Endothelial cell of umbilical vein (primary cell): ENCODE results near the gene RPP25. TPM values are rescaled to one million over a fixed set of nuclear protein-coding genes. Genes with fewer than 3 reads are reported as not detected.

ENCODE experiments used
- BruUV-seq: library from RNA; stranded (reverse); fragments of 400-500 nt; replicated peaks from 2 replicates; lab custom pipeline; 2021; lab: Mats Ljungman, UMichigan
- CTCF ChIA-PET: fragments of 300-600, 350-600 bp; sonication (Branson Sonifier 250); formaldehyde crosslinking; loops from one replicate; lab custom pipeline; 2021; ENCODE audit warnings: antibody characterized with exemption, inconsistent platforms; lab: Charles Lee
- POLR2A ChIA-PET: fragments of 300-600, 350-600 bp; sonication (Branson Sonifier 250); formaldehyde crosslinking; loops from one replicate; lab custom pipeline; 2021; ENCODE audit warnings: antibody characterized with exemption, inconsistent platforms; lab: Charles Lee
- DNase-seq: peaks from one replicate; pipeline ENCODE4 v3.0.0-alpha.2; 2011; ENCODE audit warnings: low read depth, low spot score
- FAIRE-seq: peaks from 2 replicates; lab custom pipeline; 2011; peaks lifted over from hg19 to GRCh38; lab: Jason Lieb, UNC
- H2AFZ ChIP-seq: 2 replicates; pipeline ENCODE4 v1.6.0; 2012; ENCODE audit warnings: low read depth, low read length, control low read depth, inconsistent platforms
- H3K27ac ChIP-seq: 2 replicates; pipeline ENCODE4 v1.5.1; 2011; ENCODE audit warnings: low read depth, mild to moderate bottlenecking, control low read depth, low read length, moderate library complexity; ENCODE audit not compliant: insufficient read depth
- H3K27me3 ChIP-seq, 2 experiments: 2 replicates each; pipeline versions ENCODE4 v1.6.0 to v1.6.1; 2011; ENCODE audit warnings: low read length in 2 of 2, mixed read lengths in 1 of 2; ENCODE audit not compliant: control insufficient read depth in 2 of 2, insufficient read depth in 2 of 2
- H3K36me3 ChIP-seq, 2 experiments: 2 replicates in 1 of 2; 3 replicates in 1 of 2; pipeline ENCODE4 v1.5.1; 2011; ENCODE audit warnings: low read length in 2 of 2, mild to moderate bottlenecking in 1 of 2, moderate library complexity in 1 of 2; ENCODE audit not compliant: control insufficient read depth in 2 of 2, insufficient read depth in 2 of 2; ENCODE audit errors: extremely low read depth in 1 of 2
- H3K4me1 ChIP-seq: 3 replicates; pipeline ENCODE4 v1.5.1; 2011; ENCODE audit warnings: mild to moderate bottlenecking, low read length; ENCODE audit not compliant: control insufficient read depth, insufficient read depth; ENCODE audit errors: extremely low read depth
- H3K4me2 ChIP-seq: 2 replicates; pipeline ENCODE4 v1.6.1; 2011; ENCODE audit warnings: low read length, control low read depth, mixed read lengths; ENCODE audit not compliant: insufficient read depth
- H3K4me3 ChIP-seq, 3 experiments: fragments of 200-600 bp in 1 of 3; sonication (generic), shearing (Covaris generic) in 1 of 3; replicated peaks in 1 of 3; 2 replicates each; pipeline ENCODE4 v1.5.1; 2011 to 2016; ENCODE audit warnings: control low read depth in 3 of 3, low read length in 3 of 3, mild to moderate bottlenecking in 2 of 3, inconsistent platforms in 1 of 3, low read depth in 1 of 3, moderate library complexity in 1 of 3; ENCODE audit not compliant: insufficient read depth in 1 of 3
- H3K79me2 ChIP-seq: 2 replicates; pipeline ENCODE4 v1.6.0; 2012; ENCODE audit warnings: low read length, inconsistent platforms; ENCODE audit not compliant: control insufficient read depth, insufficient read depth
- H3K9ac ChIP-seq: replicated peaks from 2 replicates; pipeline ENCODE3; 2011; ENCODE audit warnings: low read length, control low read depth; ENCODE audit not compliant: insufficient read depth; ENCODE audit errors: extremely low read depth
- H3K9me1 ChIP-seq: replicated peaks from 3 replicates; pipeline ENCODE4 v1.6.0; 2011; ENCODE audit warnings: mild to moderate bottlenecking, low read length; ENCODE audit not compliant: control insufficient read depth, insufficient read depth; ENCODE audit errors: extremely low read depth
- H3K9me3 ChIP-seq: replicated peaks from 2 replicates; pipeline ENCODE4 v1.5.1; 2012; ENCODE audit warnings: low read length, inconsistent platforms; ENCODE audit not compliant: control insufficient read depth, insufficient read depth
- H4K20me1 ChIP-seq: replicated peaks from 2 replicates; pipeline ENCODE3; 2011; ENCODE audit warnings: mild to moderate bottlenecking, low read length; ENCODE audit not compliant: control insufficient read depth, insufficient read depth; ENCODE audit errors: extremely low read depth
- CTCF ChIP-seq, 2 donors: IDR thresholded peaks; 1 replicate in 1 of 2; 2 replicates in 1 of 2; pipeline ENCODE4 v1.5.1; 2011; ENCODE audit warnings: low read length in 2 of 2, mild to moderate bottlenecking in 2 of 2, moderate library complexity in 2 of 2, control low read depth in 1 of 2, inconsistent platforms in 1 of 2, low read depth in 1 of 2; ENCODE audit not compliant: insufficient read depth in 1 of 2; ENCODE audit errors: extremely low read depth in 1 of 2
- EZH2 ChIP-seq: IDR thresholded peaks from 2 replicates; pipeline ENCODE4 v1.6.1; 2012; ENCODE audit warnings: borderline replicate concordance, low read depth, mild to moderate bottlenecking, moderate library complexity, low read length, inconsistent platforms; ENCODE audit not compliant: severe bottlenecking
- FOS ChIP-seq: IDR thresholded peaks from 2 replicates; pipeline ENCODE4 v1.6.1; 2011; ENCODE audit warnings: mild to moderate bottlenecking, low read length, moderate library complexity, borderline replicate concordance; ENCODE audit not compliant: insufficient read depth
- GATA2 ChIP-seq: IDR thresholded peaks from 2 replicates; pipeline ENCODE4 v1.7.0; 2011; ENCODE audit warnings: low read depth, mild to moderate bottlenecking, moderate library complexity, mixed read lengths, low read length; ENCODE audit not compliant: insufficient read length, insufficient read depth
- JUN ChIP-seq: IDR thresholded peaks from 2 replicates; pipeline ENCODE4 v1.6.1; 2011; ENCODE audit warnings: borderline replicate concordance, low read depth; ENCODE audit not compliant: insufficient read length, insufficient read depth
- MAX ChIP-seq: IDR thresholded peaks from 2 replicates; pipeline ENCODE4 v1.6.1; 2011; ENCODE audit not compliant: insufficient read depth, insufficient read length
- MYC ChIP-seq: IDR thresholded peaks from one replicate; pipeline ENCODE4 v1.6.1; 2011; ENCODE audit warnings: mild to moderate bottlenecking, low read depth, low read length
- POLR2A ChIP-seq: IDR thresholded peaks from 2 replicates; pipeline ENCODE4 v1.6.1; 2012; ENCODE audit warnings: low read depth, mild to moderate bottlenecking, control low read depth, low read length
- POLR2AphosphoS5 ChIP-seq: IDR thresholded peaks from 2 replicates; pipeline ENCODE4 v1.6.1; 2012; ENCODE audit warnings: low read depth, mild to moderate bottlenecking, control low read depth, low read length, moderate library complexity; ENCODE audit not compliant: insufficient read depth
- dilution Hi-C: fragments of 300-500 bp; cut with MboI; formaldehyde crosslinking; loops from one replicate; pipeline ENCODE4 v1.15.0; 2019; ENCODE audit warnings: low sequenced_read_pairs; ENCODE audit not compliant: extremely low pct_ligation_motif_present
- intact Hi-C: fragments of 100-400 bp; cut with micrococcal nuclease; formaldehyde crosslinking; loops from one replicate; pipeline ENCODE4 v1.10.0; 2022
- polyA plus RNA-seq, 4 experiments: library from polyadenylated mRNA; depleted of rRNA in 3 of 4; stranded (reverse) in 3 of 4; unstranded in 1 of 4; fragments of >200 nt; gene quantifications; 2 replicates each; pipeline versions ENCODE4 v1.2.1 to v1.2.3, GENCODE V29; 2011 to 2012; ENCODE audit warnings: missing spikeins in 1 of 4
- total RNA-seq: library from RNA; stranded (reverse); gene quantifications from 2 replicates; pipeline ENCODE4 v1.2.3, GENCODE V29; 2021

Gene RPP25
- total and polyA plus RNA-seq, 2 donors (not counting 3 experiments of a cell fraction or from before 2014, with no cell fraction given): 10.1 to 13.8 TPM

- no peak for TF ChIP-seq CTCF (IDR thresholded peaks at IDR 0.05; ENCODE audit: extremely low read depth in 1 of 2, insufficient read depth in 1 of 2, low read depth in 1 of 2, low read length in 2 of 2)
- TF ChIP-seq EZH2: no peak
- TF ChIP-seq JUN: no peak
- no peak for TF ChIP-seq MAX
- TF ChIP-seq POLR2A: no peak
- TF ChIP-seq GATA2: no peak
- no peak for TF ChIP-seq FOS
- TF ChIP-seq POLR2AphosphoS5: no peak
- TF ChIP-seq MYC: no peak
- no peak overlapping the region for H3K9ac ChIP-seq
- no peak for FAIRE-seq
- H3K4me2 ChIP-seq: no peak overlapping the region
- H4K20me1 ChIP-seq: no peaks in the 10 kb centered on the region
- H3K27ac ChIP-seq: no peak overlapping the region
- dilution Hi-C loops (no loop called here), intact Hi-C loops (no loop called here)
- no peaks in the 10 kb centered on the region for H3K79me2 ChIP-seq
- no peak for DNase-seq
- H3K9me3 ChIP-seq: no peaks in the 10 kb centered on the region
- ChIA-PET POLR2A (no interaction called here), CTCF (interaction anchor here (0.7 kb wide), 1 partner anchor 12 kb away, joined by 4 read pairs; no protein-coding TSS in a partner anchor)
- no TSS peak for BruUV-seq
- H3K4me3 ChIP-seq: no peak overlapping the region
- no peaks in the 10 kb centered on the region for H3K4me1 ChIP-seq
- no peaks in the 10 kb centered on the region for H3K9me1 ChIP-seq
- H2AFZ ChIP-seq: no peak overlapping the region
- no peaks in the 10 kb centered on the region for H3K36me3 ChIP-seq
- H3K27me3 ChIP-seq: no peaks in the 10 kb centered on the region
These were observed 19.6 kb upstream of the RPP25 start for GRCh38 chr15:74976159-74976558.
